TTC549 (cell line): ENCODE results near the gene NPAS2.

Experiments used
- FAIRE-seq: peaks from 2 replicates; lab custom pipeline; 2012; peaks lifted over from hg19 to GRCh38; lab: Jason Lieb, UNC

Gene NPAS2

GRCh38 chr2:100822587-100823248 lies 2.8 kb downstream of the NPAS2 start:
- no peak for FAIRE-seq

- no peak for FAIRE-seq
These were observed 3.9 kb downstream of the NPAS2 start for GRCh38 chr2:100823665-100824438.

- FAIRE-seq = no peak
These were observed 4.9 kb downstream of the NPAS2 start for GRCh38 chr2:100824842-100825241.

GRCh38 chr2:100826494-100826893 lies 6.6 kb downstream of the NPAS2 start:
- FAIRE-seq = no peak

- no peak for FAIRE-seq
These were observed 11.3 kb downstream of the NPAS2 start for GRCh38 chr2:100831158-100831750.

GRCh38 chr2:100831831-100832230 lies 11.9 kb downstream of the NPAS2 start:
- no peak for FAIRE-seq

GRCh38 chr2:100832885-100833284 lies 12.9 kb downstream of the NPAS2 start:
- FAIRE-seq = no peak

- FAIRE-seq = no peak
These were observed 13.4 kb downstream of the NPAS2 start for GRCh38 chr2:100833331-100833730.

GRCh38 chr2:100834221-100834620 lies 14.3 kb downstream of the NPAS2 start:
- FAIRE-seq = no peak

- no peak for FAIRE-seq
These were observed 15.2 kb downstream of the NPAS2 start for GRCh38 chr2:100835006-100835659.

- FAIRE-seq = no peak
These were observed 20.6 kb downstream of the NPAS2 start for GRCh38 chr2:100840519-100840918.

GRCh38 chr2:100842241-100842922 lies 22.4 kb downstream of the NPAS2 start:
- FAIRE-seq = no peak

GRCh38 chr2:100844514-100844913 lies 24.6 kb downstream of the NPAS2 start:
- FAIRE-seq = no peak

GRCh38 chr2:100845141-100845991 lies 25.4 kb downstream of the NPAS2 start:
- no peak for FAIRE-seq

GRCh38 chr2:100846716-100847115 lies 26.8 kb downstream of the NPAS2 start:
- FAIRE-seq = no peak

- FAIRE-seq = no peak
These were observed 32.5 kb downstream of the NPAS2 start for GRCh38 chr2:100852447-100852846.

- FAIRE-seq = no peak
These were observed 33.3 kb downstream of the NPAS2 start for GRCh38 chr2:100852999-100853908.

- no peak for FAIRE-seq
These were observed 34.2 kb downstream of the NPAS2 start for GRCh38 chr2:100853909-100854810.

GRCh38 chr2:100855084-100855483 lies 35.1 kb downstream of the NPAS2 start:
- no peak for FAIRE-seq
